HL-60 (cell line): ENCODE results near the gene NALCN.

Source experiments
- DNase-seq, 2 experiments: peaks; one replicate each; pipeline ENCODE4 v3.0.0-alpha.2; 2010 to 2020; ENCODE audit warnings: low read depth in 1 of 2, low spot score in 1 of 2
- H3K27ac ChIP-seq: fragments of 250-450 bp; sonication (Bioruptor Pico); replicated peaks from 2 replicates; pipeline ENCODE4 v1.5.1; 2020; ENCODE audit warnings: mild to moderate bottlenecking, moderate library complexity
- H3K27me3 ChIP-seq: fragments of 250-450 bp; sonication (Bioruptor Pico); 2 replicates; pipeline ENCODE4 v1.5.1; 2021; ENCODE audit warnings: mild to moderate bottlenecking, moderate library complexity; ENCODE audit not compliant: insufficient read depth, poor library complexity, severe bottlenecking
- H3K4me3 ChIP-seq: replicated peaks from 2 replicates; pipeline ENCODE4 v1.5.1; 2011; ENCODE audit warnings: mild to moderate bottlenecking, control low read depth, low read length; ENCODE audit not compliant: insufficient read depth
- CTCF ChIP-seq: IDR thresholded peaks from one replicate; pipeline ENCODE4 v1.5.1; 2011; ENCODE audit warnings: low read length, control low read depth, inconsistent platforms; ENCODE audit not compliant: insufficient read depth
- GABPA ChIP-seq: IDR thresholded peaks from 2 replicates; pipeline ENCODE4 v1.6.1; 2012; ENCODE audit warnings: low read depth
- POLR2AphosphoS5 ChIP-seq: IDR thresholded peaks from 2 replicates; pipeline ENCODE4 v1.6.1; 2012; ENCODE audit warnings: low read depth
- REST ChIP-seq: IDR thresholded peaks from 2 replicates; pipeline ENCODE4 v1.6.1; 2012; ENCODE audit warnings: low read depth; ENCODE audit not compliant: insufficient replicate concordance
- SPI1 ChIP-seq: IDR thresholded peaks from 2 replicates; pipeline ENCODE4 v1.6.1; 2012; ENCODE audit warnings: low read depth, mild to moderate bottlenecking, borderline replicate concordance

NALCN gene

GRCh38 chr13:101360525-101360924 is 55.8 kb downstream of the NALCN start:
- no peak overlapping the region for H3K27ac ChIP-seq
- TF ChIP-seq GABPA (no peak), SPI1 (no peak), POLR2AphosphoS5 (no peak), CTCF (no peak), REST (no peak)
- DNase-seq: no peak
- H3K27me3 ChIP-seq: no peaks in the 10 kb centered on the region
- H3K4me3 ChIP-seq: no peak overlapping the region

GRCh38 chr13:101354895-101355294 is 61.4 kb downstream of the NALCN start:
- DNase-seq: no peak
- Histone ChIP-seq H3K4me3 (no peak overlapping the region), H3K27me3 (no peaks in the 10 kb centered on the region), H3K27ac (no peak overlapping the region)
- TF ChIP-seq CTCF (no peak), REST (no peak), POLR2AphosphoS5 (no peak), SPI1 (no peak), GABPA (no peak)

- DNase-seq: no peak
- no peaks in the 10 kb centered on the region for H3K27me3 ChIP-seq
- H3K4me3 ChIP-seq: no peak overlapping the region
- no peak overlapping the region for H3K27ac ChIP-seq
- TF ChIP-seq GABPA (no peak), SPI1 (no peak), REST (no peak), CTCF (no peak), POLR2AphosphoS5 (no peak)
These were observed 69.2 kb downstream of the NALCN start for GRCh38 chr13:101346942-101347728.
